ENCODE measurements around the gene POM121L2. TPM values are rescaled to one million over a fixed set of nuclear protein-coding genes. Genes with fewer than 3 reads are reported as not detected.

Gene POM121L2
- total and polyA plus RNA-seq, 9 of the 15 experiments (the other 6 are each of a cell fraction or from before 2014, with no cell fraction given) = 0.23 to 0.45 TPM; not detected in 7

DNA sequence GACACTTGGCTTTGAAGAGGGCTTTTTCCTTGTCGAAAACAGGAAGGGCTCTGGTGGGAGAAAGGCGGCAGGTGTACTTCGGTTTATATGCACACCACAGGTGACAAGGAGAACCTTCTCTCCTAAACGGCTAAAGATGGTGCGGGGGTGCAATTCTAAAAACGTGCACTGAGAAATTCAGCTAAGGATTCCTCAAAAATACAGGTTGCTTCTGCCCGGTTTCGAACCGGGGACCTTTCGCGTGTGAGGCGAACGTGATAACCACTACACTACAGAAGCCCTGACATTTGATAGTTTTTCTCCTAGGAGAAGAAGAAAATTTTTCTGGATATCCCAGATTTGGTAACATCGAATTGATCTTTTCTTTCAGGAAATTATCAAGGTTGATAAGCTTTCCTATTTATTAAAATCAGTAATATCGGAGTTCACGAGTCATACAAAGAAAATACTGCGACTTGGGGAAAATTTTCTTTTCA, 32.0 kb downstream of the POM121L2 start (continued):
- TF ChIP-seq, protein P1, sequence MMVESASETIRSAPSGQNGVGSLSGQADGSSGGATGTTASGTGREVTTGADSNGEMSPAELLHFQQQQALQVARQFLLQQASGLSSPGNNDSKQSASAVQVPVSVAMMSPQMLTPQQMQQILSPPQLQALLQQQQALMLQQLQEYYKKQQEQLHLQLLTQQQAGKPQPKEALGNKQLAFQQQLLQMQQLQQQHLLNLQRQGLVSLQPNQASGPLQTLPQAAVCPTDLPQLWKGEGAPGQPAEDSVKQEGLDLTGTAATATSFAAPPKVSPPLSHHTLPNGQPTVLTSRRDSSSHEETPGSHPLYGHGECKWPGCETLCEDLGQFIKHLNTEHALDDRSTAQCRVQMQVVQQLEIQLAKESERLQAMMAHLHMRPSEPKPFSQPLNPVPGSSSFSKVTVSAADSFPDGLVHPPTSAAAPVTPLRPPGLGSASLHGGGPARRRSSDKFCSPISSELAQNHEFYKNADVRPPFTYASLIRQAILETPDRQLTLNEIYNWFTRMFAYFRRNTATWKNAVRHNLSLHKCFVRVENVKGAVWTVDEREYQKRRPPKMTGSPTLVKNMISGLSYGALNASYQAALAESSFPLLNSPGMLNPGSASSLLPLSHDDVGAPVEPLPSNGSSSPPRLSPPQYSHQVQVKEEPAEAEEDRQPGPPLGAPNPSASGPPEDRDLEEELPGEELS (CRISPR knock-in tag; IDR thresholded peaks at IDR 0.05; ENCODE audit: borderline replicate concordance) = no peak
- TF ChIP-seq POLR2A (conservative IDR thresholded peaks at IDR 0.05) = no peak

DNA sequence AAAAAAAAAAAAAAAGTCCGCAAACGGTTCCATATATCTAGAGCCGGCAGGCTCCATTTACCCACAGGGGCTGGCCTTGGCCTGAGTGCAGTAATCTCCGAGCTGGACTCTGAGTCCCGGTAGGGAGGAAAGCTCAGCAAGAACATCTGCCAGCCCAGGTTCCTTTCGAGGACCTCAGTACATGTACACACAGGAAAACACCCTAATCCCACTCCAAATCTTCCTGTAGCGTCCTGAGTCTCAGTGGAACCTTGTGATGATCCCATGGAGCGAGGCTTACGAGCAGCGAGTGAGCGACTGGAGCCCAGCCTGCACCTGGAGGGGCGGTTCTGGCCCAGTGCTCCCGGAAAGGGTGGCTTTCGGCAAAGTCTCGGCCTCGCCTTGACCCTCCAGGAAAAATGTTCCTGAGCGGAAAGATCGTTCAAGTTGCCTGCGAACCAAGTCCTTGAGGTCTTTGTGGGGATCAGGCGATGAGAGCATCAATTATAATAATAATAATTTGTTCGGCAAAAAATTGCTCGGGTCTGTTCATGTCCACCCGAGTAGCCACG, 32.5 kb downstream of the POM121L2 start:
- H3K27ac ChIP-seq (ENCODE audit: extremely low read depth, low read depth, low read length) = peak overlapping the region; percentile 70
- H3K4me1 ChIP-seq (replicated peaks in 1 of 2; ENCODE audit: control insufficient read depth in 2 of 2, insufficient read depth in 2 of 2, low read length in 2 of 2) = peaks cover 4 to 9% of the 10 kb centered on the region in 2 experiments; a peak in 4 of 5 replicates
- no peaks in the 10 kb centered on the region for H3K27me3 ChIP-seq (ENCODE audit: control insufficient read depth in 2 of 2, insufficient read depth in 2 of 2, low read length in 2 of 2)
- intact Hi-C loops (cut with micrococcal nuclease) = loop anchor here (2.0 kb wide), 1 partner anchor 15 kb away; no protein-coding TSS in a partner anchor
- H3K79me2 ChIP-seq (ENCODE audit: control insufficient read depth, insufficient read depth, low read length) = no peaks in the 10 kb centered on the region
- H2AFZ ChIP-seq (ENCODE audit: low read depth, low read length) = peak overlapping the region; percentile 99
- FAIRE-seq (peak; percentile 64), DNase-seq (ENCODE audit: extremely low read depth in 1 of 4, low spot score in 3 of 4) (peak; percentile 41 to 69 (median 64)), ATAC-seq (peak; percentile 83)
- no peaks in the 10 kb centered on the region for H4K20me1 ChIP-seq (replicated peaks; ENCODE audit: control insufficient read depth, insufficient read depth, low read length)
- peak overlapping the region; percentile 97 for H3K4me2 ChIP-seq (ENCODE audit: insufficient read depth, low read length)
- peak overlapping the region; percentile 79 to 94 for H3K9ac ChIP-seq (ENCODE audit: insufficient read depth in 1 of 2, low read depth in 2 of 2, low read length in 2 of 2)
- no peaks in the 10 kb centered on the region for H3K9me1 ChIP-seq (ENCODE audit: control insufficient read depth, insufficient read depth, low read length)
- ChIA-PET POLR2A (interaction anchor here (0.5 to 1.4 kb wide), 13 partner anchors 15 to 740 kb away, joined by 3 to 5 read pairs (median 3); a partner anchor contains a TSS), CTCF (ENCODE audit: low intra/inter-chr PET ratio) (interaction anchor here (0.9 to 1.0 kb wide), 2 partner anchors 9 to 50 kb away, joined by 3 to 7 read pairs; no protein-coding TSS in a partner anchor)
- 13% methylated on average over 24 of the region's 24 CpGs for WGBS (ENCODE audit: insufficient coverage, low coverage, missing lambda C conversion rate)
- H3K36me3 ChIP-seq (ENCODE audit: control insufficient read depth, insufficient read depth, low read length) = no peaks in the 10 kb centered on the region
- H3K9me3 ChIP-seq (replicated peaks; ENCODE audit: control insufficient read depth, insufficient read depth, low read depth, low read length) = peaks cover 4% of the 10 kb centered on the region; the same call in 1 of the 2 replicates
- no TSS peak for BruUV-seq (replicated peaks)
- in situ Hi-C loops (cut with MboI) = no loop called here
- H3K4me3 ChIP-seq = peak overlapping the region; percentile 58
- no peak for TF ChIP-seq TFAM (CRISPR knock-in tag; conservative IDR thresholded peaks at IDR 0.05)
- no peak for TF ChIP-seq MTF1 (CRISPR knock-in tag; IDR thresholded peaks at IDR 0.05; ENCODE audit: borderline replicate concordance)
- no peak for TF ChIP-seq GATAD2B (IDR thresholded peaks at IDR 0.05; ENCODE audit: borderline replicate concordance)
- TF ChIP-seq U2AF2 (optimal IDR thresholded peaks at IDR 0.05; ENCODE audit: low read depth, low read length) = no peak
- TF ChIP-seq ADNP (tag; IDR thresholded peaks at IDR 0.05) = no peak
- TF ChIP-seq STAG1 (CRISPR knock-in tag; IDR thresholded peaks at IDR 0.05; ENCODE audit: borderline replicate concordance) = no peak
- TF ChIP-seq, protein P2, sequence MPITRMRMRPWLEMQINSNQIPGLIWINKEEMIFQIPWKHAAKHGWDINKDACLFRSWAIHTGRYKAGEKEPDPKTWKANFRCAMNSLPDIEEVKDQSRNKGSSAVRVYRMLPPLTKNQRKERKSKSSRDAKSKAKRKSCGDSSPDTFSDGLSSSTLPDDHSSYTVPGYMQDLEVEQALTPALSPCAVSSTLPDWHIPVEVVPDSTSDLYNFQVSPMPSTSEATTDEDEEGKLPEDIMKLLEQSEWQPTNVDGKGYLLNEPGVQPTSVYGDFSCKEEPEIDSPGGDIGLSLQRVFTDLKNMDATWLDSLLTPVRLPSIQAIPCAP (CRISPR knock-in tag; IDR thresholded peaks at IDR 0.05; ENCODE audit: borderline replicate concordance) = no peak
- TF ChIP-seq RBM15 (IDR thresholded peaks at IDR 0.05; ENCODE audit: insufficient read depth, low read length) = no peak
- no peak for TF ChIP-seq CBX5 (IDR thresholded peaks at IDR 0.05; ENCODE audit: borderline replicate concordance, low read depth)
- TF ChIP-seq, protein P3, sequence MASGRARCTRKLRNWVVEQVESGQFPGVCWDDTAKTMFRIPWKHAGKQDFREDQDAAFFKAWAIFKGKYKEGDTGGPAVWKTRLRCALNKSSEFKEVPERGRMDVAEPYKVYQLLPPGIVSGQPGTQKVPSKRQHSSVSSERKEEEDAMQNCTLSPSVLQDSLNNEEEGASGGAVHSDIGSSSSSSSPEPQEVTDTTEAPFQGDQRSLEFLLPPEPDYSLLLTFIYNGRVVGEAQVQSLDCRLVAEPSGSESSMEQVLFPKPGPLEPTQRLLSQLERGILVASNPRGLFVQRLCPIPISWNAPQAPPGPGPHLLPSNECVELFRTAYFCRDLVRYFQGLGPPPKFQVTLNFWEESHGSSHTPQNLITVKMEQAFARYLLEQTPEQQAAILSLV (tag; IDR thresholded peaks at IDR 0.05) = no peak
- TF ChIP-seq TGIF2 (CRISPR knock-in tag; IDR thresholded peaks at IDR 0.05) = no peak
- TF ChIP-seq ZFP1 (CRISPR knock-in tag; IDR thresholded peaks at IDR 0.05) = no peak
- TF ChIP-seq, protein P4, sequence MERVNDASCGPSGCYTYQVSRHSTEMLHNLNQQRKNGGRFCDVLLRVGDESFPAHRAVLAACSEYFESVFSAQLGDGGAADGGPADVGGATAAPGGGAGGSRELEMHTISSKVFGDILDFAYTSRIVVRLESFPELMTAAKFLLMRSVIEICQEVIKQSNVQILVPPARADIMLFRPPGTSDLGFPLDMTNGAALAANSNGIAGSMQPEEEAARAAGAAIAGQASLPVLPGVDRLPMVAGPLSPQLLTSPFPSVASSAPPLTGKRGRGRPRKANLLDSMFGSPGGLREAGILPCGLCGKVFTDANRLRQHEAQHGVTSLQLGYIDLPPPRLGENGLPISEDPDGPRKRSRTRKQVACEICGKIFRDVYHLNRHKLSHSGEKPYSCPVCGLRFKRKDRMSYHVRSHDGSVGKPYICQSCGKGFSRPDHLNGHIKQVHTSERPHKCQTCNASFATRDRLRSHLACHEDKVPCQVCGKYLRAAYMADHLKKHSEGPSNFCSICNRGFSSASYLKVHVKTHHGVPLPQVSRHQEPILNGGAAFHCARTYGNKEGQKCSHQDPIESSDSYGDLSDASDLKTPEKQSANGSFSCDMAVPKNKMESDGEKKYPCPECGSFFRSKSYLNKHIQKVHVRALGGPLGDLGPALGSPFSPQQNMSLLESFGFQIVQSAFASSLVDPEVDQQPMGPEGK (CRISPR knock-in tag; IDR thresholded peaks at IDR 0.05; ENCODE audit: borderline replicate concordance) = no peak
